ENCODE measurements around the gene SCYGR1.

DNA sequence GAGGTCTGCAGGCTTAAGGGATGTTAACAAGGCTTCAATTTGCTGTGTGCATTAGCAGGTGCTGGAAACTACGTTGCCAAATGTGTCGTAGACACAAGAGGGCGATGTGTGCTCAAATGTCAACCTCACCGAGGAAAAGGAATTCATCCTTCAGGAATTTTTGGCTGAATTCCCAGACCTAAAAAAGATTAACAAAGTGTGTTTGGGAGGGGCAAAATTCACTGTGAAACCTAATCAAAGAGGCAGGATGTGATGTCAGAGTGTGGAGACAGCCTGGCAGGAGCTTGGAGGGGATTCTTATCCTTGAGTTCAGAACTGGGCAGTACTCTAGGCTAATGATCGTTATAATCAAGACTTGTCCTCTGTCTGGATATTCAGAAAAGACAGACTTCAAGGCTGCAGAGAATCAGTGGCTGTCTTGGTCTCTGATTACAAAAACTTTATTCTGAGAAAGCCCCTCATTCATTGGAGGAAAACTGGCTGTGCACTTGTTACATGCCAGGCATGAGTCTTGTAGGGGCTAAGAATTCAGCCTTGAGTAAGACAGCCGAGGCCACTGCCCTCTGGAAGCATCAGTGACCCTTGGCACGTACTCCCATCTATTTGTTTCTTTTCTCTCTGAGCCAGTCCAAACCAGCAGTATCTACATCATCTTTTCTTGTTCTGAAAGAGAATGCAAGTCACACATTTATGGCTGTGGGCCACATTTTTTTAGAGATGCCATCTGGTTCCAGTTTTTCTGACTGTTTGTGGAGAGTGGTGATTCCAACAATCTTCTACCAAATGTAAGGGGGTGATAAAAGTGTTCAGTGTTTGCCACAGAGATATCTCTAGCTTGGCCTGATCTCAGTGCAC lies 18.7 kb upstream of the SCYGR1 start:
- TF ChIP-seq, protein P1, sequence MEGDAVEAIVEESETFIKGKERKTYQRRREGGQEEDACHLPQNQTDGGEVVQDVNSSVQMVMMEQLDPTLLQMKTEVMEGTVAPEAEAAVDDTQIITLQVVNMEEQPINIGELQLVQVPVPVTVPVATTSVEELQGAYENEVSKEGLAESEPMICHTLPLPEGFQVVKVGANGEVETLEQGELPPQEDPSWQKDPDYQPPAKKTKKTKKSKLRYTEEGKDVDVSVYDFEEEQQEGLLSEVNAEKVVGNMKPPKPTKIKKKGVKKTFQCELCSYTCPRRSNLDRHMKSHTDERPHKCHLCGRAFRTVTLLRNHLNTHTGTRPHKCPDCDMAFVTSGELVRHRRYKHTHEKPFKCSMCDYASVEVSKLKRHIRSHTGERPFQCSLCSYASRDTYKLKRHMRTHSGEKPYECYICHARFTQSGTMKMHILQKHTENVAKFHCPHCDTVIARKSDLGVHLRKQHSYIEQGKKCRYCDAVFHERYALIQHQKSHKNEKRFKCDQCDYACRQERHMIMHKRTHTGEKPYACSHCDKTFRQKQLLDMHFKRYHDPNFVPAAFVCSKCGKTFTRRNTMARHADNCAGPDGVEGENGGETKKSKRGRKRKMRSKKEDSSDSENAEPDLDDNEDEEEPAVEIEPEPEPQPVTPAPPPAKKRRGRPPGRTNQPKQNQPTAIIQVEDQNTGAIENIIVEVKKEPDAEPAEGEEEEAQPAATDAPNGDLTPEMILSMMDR (conservative IDR thresholded peaks at IDR 0.05): peak; percentile 82
- no peak for TF ChIP-seq EZH2 (IDR thresholded peaks at IDR 0.05; ENCODE audit: low read depth)

Measured in PC-9 (cell line).